HCT116 (cell line): ENCODE measurements around the gene PLCB1. TPM values are rescaled to one million over a fixed set of nuclear protein-coding genes. Genes with fewer than 3 reads are reported as not detected.

Source experiments
- ATAC-seq: fragments of 200-7000 bp; cut with Tn5 transposase; 2 replicates; pipeline ENCODE4 v1.9.1; 2020; ENCODE audit warnings: mild to moderate bottlenecking, moderate library complexity
- BruUV-seq: library from RNA; stranded (reverse); fragments of 400-500 nt; replicated peaks from 2 replicates; lab custom pipeline; 2021; lab: Mats Ljungman, UMichigan
- CTCF ChIA-PET: fragments of 300-600 bp; sonication (Branson Sonifier 250); formaldehyde crosslinking; loops from one replicate; lab custom pipeline; 2021; ENCODE audit warnings: antibody characterized with exemption; lab: Charles Lee
- POLR2A ChIA-PET: fragments of 300-600, 350-600 bp; sonication (Branson Sonifier 250); formaldehyde crosslinking; loops from one replicate; lab custom pipeline; 2021; ENCODE audit warnings: antibody characterized with exemption; lab: Charles Lee
- RAD21 ChIA-PET, 2 experiments: fragments of 300-600 bp; sonication (Branson Sonifier 250); formaldehyde crosslinking; loops; one replicate each; lab custom pipeline; 2023; ENCODE audit warnings: low total read pairs in 2 of 2; ENCODE audit not compliant: uncharacterized antibody in 2 of 2, unreplicated experiment in 2 of 2, low non-redundant PET in 1 of 2; lab: Charles Lee
- DNase-seq: peaks from one replicate; pipeline ENCODE4 v3.0.0-alpha.2; 2010; ENCODE audit warnings: low read depth, low spot score
- H2AFZ ChIP-seq: fragments of 200-600 bp; shearing (Covaris generic), sonication (generic); 2 replicates; pipeline ENCODE4 v1.6.1; 2017; ENCODE audit warnings: low read depth, mixed run types, mixed read lengths, antibody characterized with exemption, low read length; ENCODE audit not compliant: poor library complexity, severe bottlenecking
- H3K27ac ChIP-seq: 2 replicates; pipeline ENCODE4 v1.5.1; 2012; ENCODE audit warnings: low read depth, low read length
- H3K27me3 ChIP-seq: fragments of 200-600 bp; sonication (generic); 2 replicates; pipeline ENCODE4 v1.6.1; 2016; ENCODE audit warnings: mixed run types, low read length, mixed read lengths; ENCODE audit not compliant: insufficient read depth
- H3K36me3 ChIP-seq, 2 experiments: fragments of 200-500 bp in 1 of 2; fragments of 200-600 bp in 1 of 2; sonication (Bioruptor generic) in 1 of 2; sonication (generic) in 1 of 2; 2 replicates each; pipeline versions ENCODE4 v1.5.1 to v1.6.1; 2014 to 2016; ENCODE audit warnings: low read length in 2 of 2, inconsistent platforms in 1 of 2, mixed read lengths in 1 of 2, mixed run types in 1 of 2; ENCODE audit not compliant: insufficient read depth in 2 of 2, control insufficient read depth in 1 of 2
- H3K4me1 ChIP-seq, 2 experiments: fragments of 200-600 bp in 1 of 2; sonication (generic) in 1 of 2; 2 replicates each; pipeline versions ENCODE4 v1.5.1 to v1.6.1; 2012 to 2017; ENCODE audit warnings: low read length in 2 of 2, inconsistent platforms in 1 of 2, mild to moderate bottlenecking in 1 of 2, mixed read lengths in 1 of 2, mixed run types in 1 of 2, moderate library complexity in 1 of 2; ENCODE audit not compliant: insufficient read depth in 2 of 2, control insufficient read depth in 1 of 2
- H3K4me2 ChIP-seq: fragments of 200-600 bp; sonication (generic); 2 replicates; pipeline ENCODE4 v1.6.1; 2017; ENCODE audit warnings: mixed run types, low read length, mixed read lengths
- H3K4me3 ChIP-seq, 2 experiments: fragments of 200-600 bp in 1 of 2; sonication (generic) in 1 of 2; replicated peaks in 1 of 2; 2 replicates each; pipeline ENCODE4 v1.5.1; 2011 to 2016; ENCODE audit warnings: low read length in 2 of 2, control low read depth in 1 of 2, low read depth in 1 of 2, mild to moderate bottlenecking in 1 of 2, mixed read lengths in 1 of 2, mixed run types in 1 of 2
- H3K79me2 ChIP-seq: fragments of 200-600 bp; sonication (generic); 2 replicates; pipeline ENCODE4 v1.6.1; 2017; ENCODE audit warnings: mild to moderate bottlenecking, mixed run types, low read length, moderate library complexity, mixed read lengths; ENCODE audit not compliant: insufficient read depth
- H3K9ac ChIP-seq: fragments of 200-600 bp; sonication (generic); 2 replicates; pipeline ENCODE4 v1.6.1; 2016; ENCODE audit warnings: low read length, mixed read lengths
- H3K9me2 ChIP-seq: fragments of 200-600 bp; sonication (generic), shearing (Covaris generic); 2 replicates; pipeline ENCODE4 v1.6.1; 2017; ENCODE audit warnings: mixed run types, mild to moderate bottlenecking, moderate library complexity; ENCODE audit not compliant: insufficient read depth
- H3K9me3 ChIP-seq, 2 experiments: fragments of 200-500 bp in 1 of 2; fragments of 200-600 bp in 1 of 2; sonication (Bioruptor generic) in 1 of 2; sonication (generic) in 1 of 2; 2 replicates each; pipeline ENCODE4 v1.6.1; 2014 to 2017; ENCODE audit warnings: low read length in 2 of 2, mixed read lengths in 2 of 2, inconsistent platforms in 1 of 2, low read depth in 1 of 2, mild to moderate bottlenecking in 1 of 2, mixed run types in 1 of 2, moderate library complexity in 1 of 2; ENCODE audit not compliant: control insufficient read depth in 1 of 2, insufficient read depth in 1 of 2
- H4K20me1 ChIP-seq: fragments of 200-600 bp; sonication (generic), shearing (Covaris generic); 2 replicates; pipeline ENCODE4 v1.6.1; 2017; ENCODE audit warnings: mixed run types, mild to moderate bottlenecking, moderate library complexity; ENCODE audit not compliant: insufficient read depth
- ATF3 ChIP-seq: IDR thresholded peaks from 2 replicates; pipeline ENCODE4 v1.6.1; 2012
- CBX3 ChIP-seq: IDR thresholded peaks from 2 replicates; pipeline ENCODE4 v1.6.1; 2012; ENCODE audit warnings: low read depth
- CTCF ChIP-seq, 3 experiments: fragments of 200-600 bp in 1 of 3; sonication (generic) in 1 of 3; IDR thresholded peaks in 2 of 3; conservative IDR thresholded peaks in 1 of 3; 2 replicates each; pipeline ENCODE4 v1.5.1; 2012 to 2017; ENCODE audit warnings: low read depth in 2 of 3, low read length in 2 of 3, antibody characterized with exemption in 1 of 3, borderline replicate concordance in 1 of 3, control low read depth in 1 of 3, mild to moderate bottlenecking in 1 of 3, mixed read lengths in 1 of 3, mixed run types in 1 of 3, moderate library complexity in 1 of 3; ENCODE audit not compliant: insufficient read depth in 1 of 3
- ELF1 ChIP-seq: IDR thresholded peaks from 2 replicates; pipeline ENCODE4 v1.6.1; 2012; ENCODE audit warnings: low read depth, borderline replicate concordance
- JUND ChIP-seq: IDR thresholded peaks from 2 replicates; pipeline ENCODE4 v1.6.1; 2012
- POLR2A ChIP-seq: IDR thresholded peaks from 2 replicates; pipeline ENCODE4 v1.7.0; 2011; ENCODE audit warnings: borderline replicate concordance; ENCODE audit not compliant: insufficient read depth, insufficient read length; ENCODE audit errors: extremely low read depth
- POLR2AphosphoS5 ChIP-seq: IDR thresholded peaks from 2 replicates; pipeline ENCODE4 v1.6.1; 2011; ENCODE audit warnings: mild to moderate bottlenecking, low read depth, low read length, moderate library complexity
- REST ChIP-seq: IDR thresholded peaks from 2 replicates; pipeline ENCODE4 v1.6.1; 2012; ENCODE audit warnings: low read depth
- SP1 ChIP-seq: IDR thresholded peaks from 2 replicates; pipeline ENCODE4 v1.6.1; 2012; ENCODE audit warnings: low read depth
- YY1 ChIP-seq: IDR thresholded peaks from 2 replicates; pipeline ENCODE4 v1.6.1; 2011; ENCODE audit warnings: low read length, low read depth, moderate library complexity, mild to moderate bottlenecking; ENCODE audit not compliant: insufficient replicate concordance; ENCODE audit errors: extremely low read depth
- ZFX ChIP-seq: fragments of 450-650 bp; IDR thresholded peaks from 2 replicates; pipeline ENCODE4 v1.6.1; 2017
- ZNF274 ChIP-seq: fragments of 200-500 bp; sonication (Bioruptor generic); IDR thresholded peaks from 2 replicates; pipeline ENCODE4 v1.6.1; 2014; ENCODE audit warnings: mild to moderate bottlenecking, low read depth, low read length, inconsistent platforms
- intact Hi-C: fragments of 100-400 bp; cut with micrococcal nuclease; formaldehyde crosslinking; loops from 2 replicates; pipeline ENCODE4 v1.10.0; 2022
- total RNA-seq: library from RNA; stranded (reverse); gene quantifications from one replicate; pipeline ENCODE4 v1.2.1, GENCODE V29; 2021; ENCODE audit not compliant: unreplicated experiment

The PLCB1 gene
- total RNA-seq, 1 experiment from 2014 or later = 15.8 TPM

GRCh38 chr20:8581446-8582183, 449.5 kb downstream of the PLCB1 start:
- no peak for TF ChIP-seq YY1
- H3K9me3 ChIP-seq = no peaks in the 10 kb centered on the region
- H3K27ac ChIP-seq = no peak overlapping the region
- RAD21 ChIA-PET = no interaction called here
- H4K20me1 ChIP-seq = no peaks in the 10 kb centered on the region
- no peak overlapping the region for H3K9ac ChIP-seq
- intact Hi-C loops = no loop called here
- no peaks in the 10 kb centered on the region for H3K36me3 ChIP-seq
- H3K27me3 ChIP-seq = no peaks in the 10 kb centered on the region
- no peaks in the 10 kb centered on the region for H3K4me1 ChIP-seq
- CTCF ChIA-PET = no interaction called here
- DNase-seq (no peak), ATAC-seq (no peak)
- H3K9me2 ChIP-seq = no peaks in the 10 kb centered on the region
- no TSS peak for BruUV-seq
- H3K4me3 ChIP-seq = no peak overlapping the region
- no peak overlapping the region for H2AFZ ChIP-seq
- no peak overlapping the region for H3K4me2 ChIP-seq
- no peaks in the 10 kb centered on the region for H3K79me2 ChIP-seq
- POLR2A ChIA-PET = no interaction called here

- no peaks in the 10 kb centered on the region for H3K36me3 ChIP-seq
- H3K4me3 ChIP-seq = no peak overlapping the region
- no peak overlapping the region for H3K27ac ChIP-seq
- DNase-seq (no peak), ATAC-seq (no peak)
- H3K4me2 ChIP-seq = no peak overlapping the region
- no peaks in the 10 kb centered on the region for H3K9me3 ChIP-seq
- H3K9me2 ChIP-seq = no peaks in the 10 kb centered on the region
- H3K4me1 ChIP-seq = no peaks in the 10 kb centered on the region
- no peaks in the 10 kb centered on the region for H3K27me3 ChIP-seq
- TF ChIP-seq ZNF274 (no peak), REST (no peak), CTCF (IDR thresholded peaks at IDR 0.05 in 2 of 3, conservative IDR thresholded peaks at IDR 0.05 in 1 of 3; ENCODE audit: borderline replicate concordance in 1 of 3, insufficient read depth in 1 of 3, low read depth in 2 of 3, low read length in 2 of 3) (no peak), YY1 (no peak), POLR2AphosphoS5 (no peak), CBX3 (no peak), POLR2A (no peak), ELF1 (no peak), ATF3 (no peak), SP1 (no peak), JUND (no peak), ZFX (no peak)
- BruUV-seq = no TSS peak
- POLR2A ChIA-PET = no interaction called here
- RAD21 ChIA-PET = no interaction called here
- H3K79me2 ChIP-seq = no peaks in the 10 kb centered on the region
- no peaks in the 10 kb centered on the region for H4K20me1 ChIP-seq
- H3K9ac ChIP-seq = no peak overlapping the region
- intact Hi-C loops = no loop called here
- no peak overlapping the region for H2AFZ ChIP-seq
- CTCF ChIA-PET = no interaction called here
Measured at GRCh38 chr20:8583012-8583565, 451.0 kb downstream of the PLCB1 start.
